ENCODE measurements around the gene ZNF853. TPM values are rescaled to one million over a fixed set of nuclear protein-coding genes. Genes with fewer than 3 reads are reported as not detected.

ZNF853 gene
- total and polyA plus RNA-seq, 4 donors: 0.04 to 3.0 (median 0.51) TPM

DNA sequence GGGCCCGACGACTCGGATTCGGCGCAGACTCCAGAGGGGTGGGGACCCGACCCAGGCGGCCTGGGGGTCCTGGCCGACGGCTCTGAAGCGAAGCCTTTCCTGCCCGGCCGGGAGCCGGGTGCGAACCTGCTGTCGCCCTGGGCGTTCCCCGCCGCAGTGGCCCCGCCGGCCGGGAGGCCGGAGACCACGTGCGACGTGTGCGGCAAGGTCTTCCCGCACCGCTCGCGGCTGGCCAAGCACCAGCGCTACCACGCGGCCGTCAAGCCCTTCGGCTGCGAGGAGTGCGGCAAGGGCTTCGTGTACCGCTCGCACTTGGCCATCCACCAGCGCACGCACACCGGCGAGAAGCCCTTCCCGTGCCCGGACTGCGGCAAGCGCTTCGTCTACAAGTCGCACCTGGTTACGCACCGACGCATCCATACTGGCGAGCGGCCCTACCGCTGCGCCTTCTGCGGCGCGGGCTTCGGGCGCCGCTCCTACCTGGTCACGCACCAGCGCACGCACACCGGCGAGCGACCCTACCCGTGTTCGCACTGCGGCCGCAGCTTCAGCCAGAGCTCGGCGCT lies 37.1 kb downstream of the ZNF853 start:
- no peak for DNase-seq (ENCODE audit: low spot score)
- peaks cover 2 to 19% (median 8%) of the 10 kb centered on the region in 4 donors for H3K9me3 ChIP-seq (ENCODE audit: control insufficient read depth in 4 of 4, low read length in 3 of 4)
- no peak for TF ChIP-seq GABPA (IDR thresholded peaks at IDR 0.05 in 1 of 2, conservative IDR thresholded peaks at IDR 0.05 in 1 of 2)
- no peak for TF ChIP-seq NR2F2 (IDR thresholded peaks at IDR 0.05)
- no peak for TF ChIP-seq JUND (IDR thresholded peaks at IDR 0.05)
- peaks cover 21 to 64% (median 26%) of the 10 kb centered on the region in 4 donors for H3K36me3 ChIP-seq (ENCODE audit: control insufficient read depth in 4 of 4, insufficient read depth in 3 of 4, low read depth in 1 of 4, low read length in 3 of 4)
- no peak overlapping the region for H3K27ac ChIP-seq (ENCODE audit: low read depth in 1 of 2, low read length in 2 of 2)
- H3K4me3 ChIP-seq (ENCODE audit: low read depth in 1 of 3, low read length in 3 of 3): no peak overlapping the region
- no peak overlapping the region for H3K9ac ChIP-seq (ENCODE audit: low read depth in 1 of 2, low read length in 2 of 2)
- H3K27me3 ChIP-seq (ENCODE audit: control insufficient read depth in 4 of 4, insufficient read depth in 4 of 4, low read length in 3 of 4): no peaks in the 10 kb centered on the region
- 98% methylated on average over 75 of the region's 75 CpGs for WGBS
- no peaks in the 10 kb centered on the region for H3K4me1 ChIP-seq (ENCODE audit: control insufficient read depth in 4 of 4, insufficient read depth in 4 of 4, low read length in 3 of 4)

DNA sequence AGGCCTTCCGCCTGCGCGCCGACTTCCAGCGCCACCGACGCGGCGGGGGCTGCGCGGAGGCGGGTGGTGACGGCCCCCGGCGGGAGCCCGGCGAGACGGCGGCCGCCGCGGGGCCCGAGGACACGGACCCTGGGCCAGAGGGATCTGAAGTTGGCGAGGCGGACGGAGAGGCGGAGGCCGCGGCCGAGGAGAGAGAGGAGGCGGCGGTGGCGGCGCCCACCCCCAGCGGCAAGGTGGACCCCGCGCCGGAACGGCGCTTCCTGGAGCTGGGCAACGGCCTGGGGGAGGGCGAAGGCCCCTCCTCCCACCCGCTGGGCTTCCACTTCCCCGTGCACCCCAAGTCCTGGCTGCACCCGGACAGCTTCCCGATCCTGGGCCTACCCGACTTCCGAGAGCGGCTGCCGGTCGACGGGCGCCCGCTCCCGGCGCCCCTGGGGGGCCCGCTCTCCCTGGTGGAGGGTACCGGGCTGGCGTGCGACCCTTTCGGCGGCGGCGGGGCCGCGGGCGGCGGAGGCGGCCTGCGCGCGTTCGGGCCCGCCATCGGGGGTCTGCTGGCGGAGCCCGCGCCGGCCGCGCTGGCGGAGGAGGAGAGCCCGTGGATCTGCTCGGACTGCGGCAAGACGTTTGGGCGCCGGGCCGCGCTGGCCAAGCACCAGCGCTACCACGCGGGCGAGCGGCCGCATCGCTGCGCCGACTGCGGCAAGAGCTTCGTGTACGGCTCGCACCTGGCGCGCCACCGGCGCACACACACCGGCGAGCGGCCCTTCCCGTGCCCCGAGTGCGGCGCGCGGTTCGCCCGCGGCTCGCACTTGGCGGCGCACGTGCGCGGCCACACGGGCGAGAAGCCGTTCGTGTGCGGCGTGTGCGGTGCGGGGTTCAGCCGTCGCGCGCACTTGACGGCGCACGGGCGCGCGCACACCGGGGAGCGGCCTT lies 37.9 kb downstream of the ZNF853 start:
- Histone ChIP-seq H3K4me3 (ENCODE audit: low read depth in 1 of 3, low read length in 3 of 3) (no peak overlapping the region), H3K9me3 (ENCODE audit: control insufficient read depth in 4 of 4, low read length in 3 of 4) (peaks cover 2 to 19% (median 8%) of the 10 kb centered on the region in 4 donors), H3K36me3 (ENCODE audit: control insufficient read depth in 4 of 4, insufficient read depth in 3 of 4, low read depth in 1 of 4, low read length in 3 of 4) (peaks cover 21 to 56% (median 26%) of the 10 kb centered on the region in 4 donors), H3K9ac (ENCODE audit: low read depth in 1 of 2, low read length in 2 of 2) (no peak overlapping the region), H3K4me1 (ENCODE audit: control insufficient read depth in 4 of 4, insufficient read depth in 4 of 4, low read length in 3 of 4) (no peaks in the 10 kb centered on the region), H3K27ac (ENCODE audit: low read depth in 1 of 2, low read length in 2 of 2) (no peak overlapping the region), H3K27me3 (ENCODE audit: control insufficient read depth in 4 of 4, insufficient read depth in 4 of 4, low read length in 3 of 4) (no peaks in the 10 kb centered on the region)
- 96% methylated on average over 146 of the region's 146 CpGs for WGBS
- no peak for DNase-seq (ENCODE audit: low spot score)
- TF ChIP-seq HNF4A (conservative IDR thresholded peaks at IDR 0.05) (no peak), NR2F2 (IDR thresholded peaks at IDR 0.05) (no peak), SP1 (IDR thresholded peaks at IDR 0.05) (no peak), FOXA1 (IDR thresholded peaks at IDR 0.05) (no peak), HNF4G (IDR thresholded peaks at IDR 0.05) (no peak), JUND (IDR thresholded peaks at IDR 0.05) (no peak), TAF1 (conservative IDR thresholded peaks at IDR 0.05) (no peak), RXRA (IDR thresholded peaks at IDR 0.05) (no peak), YY1 (IDR thresholded peaks at IDR 0.05) (no peak)
- TF ChIP-seq, protein P1, sequence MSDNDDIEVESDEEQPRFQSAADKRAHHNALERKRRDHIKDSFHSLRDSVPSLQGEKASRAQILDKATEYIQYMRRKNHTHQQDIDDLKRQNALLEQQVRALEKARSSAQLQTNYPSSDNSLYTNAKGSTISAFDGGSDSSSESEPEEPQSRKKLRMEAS (IDR thresholded peaks at IDR 0.05): no peak
- TF ChIP-seq, protein P2, sequence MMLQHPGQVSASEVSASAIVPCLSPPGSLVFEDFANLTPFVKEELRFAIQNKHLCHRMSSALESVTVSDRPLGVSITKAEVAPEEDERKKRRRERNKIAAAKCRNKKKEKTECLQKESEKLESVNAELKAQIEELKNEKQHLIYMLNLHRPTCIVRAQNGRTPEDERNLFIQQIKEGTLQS (IDR thresholded peaks at IDR 0.05): no peak
- TF ChIP-seq, protein P3, sequence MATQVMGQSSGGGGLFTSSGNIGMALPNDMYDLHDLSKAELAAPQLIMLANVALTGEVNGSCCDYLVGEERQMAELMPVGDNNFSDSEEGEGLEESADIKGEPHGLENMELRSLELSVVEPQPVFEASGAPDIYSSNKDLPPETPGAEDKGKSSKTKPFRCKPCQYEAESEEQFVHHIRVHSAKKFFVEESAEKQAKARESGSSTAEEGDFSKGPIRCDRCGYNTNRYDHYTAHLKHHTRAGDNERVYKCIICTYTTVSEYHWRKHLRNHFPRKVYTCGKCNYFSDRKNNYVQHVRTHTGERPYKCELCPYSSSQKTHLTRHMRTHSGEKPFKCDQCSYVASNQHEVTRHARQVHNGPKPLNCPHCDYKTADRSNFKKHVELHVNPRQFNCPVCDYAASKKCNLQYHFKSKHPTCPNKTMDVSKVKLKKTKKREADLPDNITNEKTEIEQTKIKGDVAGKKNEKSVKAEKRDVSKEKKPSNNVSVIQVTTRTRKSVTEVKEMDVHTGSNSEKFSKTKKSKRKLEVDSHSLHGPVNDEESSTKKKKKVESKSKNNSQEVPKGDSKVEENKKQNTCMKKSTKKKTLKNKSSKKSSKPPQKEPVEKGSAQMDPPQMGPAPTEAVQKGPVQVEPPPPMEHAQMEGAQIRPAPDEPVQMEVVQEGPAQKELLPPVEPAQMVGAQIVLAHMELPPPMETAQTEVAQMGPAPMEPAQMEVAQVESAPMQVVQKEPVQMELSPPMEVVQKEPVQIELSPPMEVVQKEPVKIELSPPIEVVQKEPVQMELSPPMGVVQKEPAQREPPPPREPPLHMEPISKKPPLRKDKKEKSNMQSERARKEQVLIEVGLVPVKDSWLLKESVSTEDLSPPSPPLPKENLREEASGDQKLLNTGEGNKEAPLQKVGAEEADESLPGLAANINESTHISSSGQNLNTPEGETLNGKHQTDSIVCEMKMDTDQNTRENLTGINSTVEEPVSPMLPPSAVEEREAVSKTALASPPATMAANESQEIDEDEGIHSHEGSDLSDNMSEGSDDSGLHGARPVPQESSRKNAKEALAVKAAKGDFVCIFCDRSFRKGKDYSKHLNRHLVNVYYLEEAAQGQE (IDR thresholded peaks at IDR 0.05): no peak
- TF ChIP-seq, protein P4, sequence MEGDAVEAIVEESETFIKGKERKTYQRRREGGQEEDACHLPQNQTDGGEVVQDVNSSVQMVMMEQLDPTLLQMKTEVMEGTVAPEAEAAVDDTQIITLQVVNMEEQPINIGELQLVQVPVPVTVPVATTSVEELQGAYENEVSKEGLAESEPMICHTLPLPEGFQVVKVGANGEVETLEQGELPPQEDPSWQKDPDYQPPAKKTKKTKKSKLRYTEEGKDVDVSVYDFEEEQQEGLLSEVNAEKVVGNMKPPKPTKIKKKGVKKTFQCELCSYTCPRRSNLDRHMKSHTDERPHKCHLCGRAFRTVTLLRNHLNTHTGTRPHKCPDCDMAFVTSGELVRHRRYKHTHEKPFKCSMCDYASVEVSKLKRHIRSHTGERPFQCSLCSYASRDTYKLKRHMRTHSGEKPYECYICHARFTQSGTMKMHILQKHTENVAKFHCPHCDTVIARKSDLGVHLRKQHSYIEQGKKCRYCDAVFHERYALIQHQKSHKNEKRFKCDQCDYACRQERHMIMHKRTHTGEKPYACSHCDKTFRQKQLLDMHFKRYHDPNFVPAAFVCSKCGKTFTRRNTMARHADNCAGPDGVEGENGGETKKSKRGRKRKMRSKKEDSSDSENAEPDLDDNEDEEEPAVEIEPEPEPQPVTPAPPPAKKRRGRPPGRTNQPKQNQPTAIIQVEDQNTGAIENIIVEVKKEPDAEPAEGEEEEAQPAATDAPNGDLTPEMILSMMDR (IDR thresholded peaks at IDR 0.05; ENCODE audit: low read depth, low read length, missing input control): no peak
- TF ChIP-seq, protein P5, sequence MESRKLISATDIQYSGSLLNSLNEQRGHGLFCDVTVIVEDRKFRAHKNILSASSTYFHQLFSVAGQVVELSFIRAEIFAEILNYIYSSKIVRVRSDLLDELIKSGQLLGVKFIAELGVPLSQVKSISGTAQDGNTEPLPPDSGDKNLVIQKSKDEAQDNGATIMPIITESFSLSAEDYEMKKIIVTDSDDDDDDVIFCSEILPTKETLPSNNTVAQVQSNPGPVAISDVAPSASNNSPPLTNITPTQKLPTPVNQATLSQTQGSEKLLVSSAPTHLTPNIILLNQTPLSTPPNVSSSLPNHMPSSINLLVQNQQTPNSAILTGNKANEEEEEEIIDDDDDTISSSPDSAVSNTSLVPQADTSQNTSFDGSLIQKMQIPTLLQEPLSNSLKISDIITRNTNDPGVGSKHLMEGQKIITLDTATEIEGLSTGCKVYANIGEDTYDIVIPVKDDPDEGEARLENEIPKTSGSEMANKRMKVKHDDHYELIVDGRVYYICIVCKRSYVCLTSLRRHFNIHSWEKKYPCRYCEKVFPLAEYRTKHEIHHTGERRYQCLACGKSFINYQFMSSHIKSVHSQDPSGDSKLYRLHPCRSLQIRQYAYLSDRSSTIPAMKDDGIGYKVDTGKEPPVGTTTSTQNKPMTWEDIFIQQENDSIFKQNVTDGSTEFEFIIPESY (IDR thresholded peaks at IDR 0.05): no peak

Measured in liver (tissue), 9 donors.